ENCODE results near the gene CPE.
A peak's percentile ranks its signal among the peaks of the same experiment; 100 is the strongest.

The CPE gene

DNA sequence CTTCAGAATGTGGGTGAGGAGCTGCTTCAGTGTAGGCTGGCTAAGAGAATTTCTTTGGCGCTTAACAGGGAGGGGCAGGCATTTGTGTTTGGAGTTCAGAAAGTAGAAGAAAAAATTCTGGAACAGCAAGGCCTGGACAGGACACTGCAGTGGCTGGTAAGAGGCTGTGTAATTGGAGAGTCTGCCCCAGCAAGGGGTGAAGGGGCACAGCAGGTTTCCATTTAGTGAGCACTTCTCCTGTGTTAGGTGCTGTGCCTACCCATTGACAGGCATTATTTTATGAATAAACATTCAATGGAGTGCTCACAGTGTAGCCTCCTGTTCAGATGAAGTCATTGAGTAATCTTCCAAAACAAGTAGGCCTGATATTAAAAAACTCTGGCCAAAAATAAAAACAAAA is 10.7 kb upstream of the CPE start:
- H3K27me3 ChIP-seq (ENCODE audit: low read depth, low read length): no peaks in the 10 kb centered on the region

DNA sequence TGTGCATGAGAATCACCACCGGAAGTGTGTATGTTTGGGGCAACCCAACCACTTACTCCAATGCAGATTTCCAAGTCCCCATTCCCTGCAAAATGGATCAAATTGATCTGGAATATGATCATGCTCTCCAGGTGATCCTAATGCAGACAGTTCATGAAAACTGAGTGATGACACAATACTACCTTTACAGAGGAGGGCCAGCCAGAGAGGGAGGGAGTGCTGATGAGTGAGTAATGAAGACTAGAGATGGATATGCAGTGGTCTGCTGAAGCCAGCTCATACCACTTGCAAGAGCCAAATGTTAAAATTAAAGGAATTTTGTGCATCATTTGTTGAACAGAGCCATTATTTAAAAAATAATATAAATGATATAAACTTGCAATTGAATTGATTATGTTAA is 10.2 kb upstream of the CPE start:
- Histone ChIP-seq H3K27me3 (ENCODE audit: low read depth, low read length) (no peaks in the 10 kb centered on the region), H3K4me1 (ENCODE audit: control insufficient read depth in 1 of 2, insufficient read depth in 2 of 2, low read length in 2 of 2) (no peaks in the 10 kb centered on the region), H3K36me3 (ENCODE audit: control insufficient read depth in 1 of 2, insufficient read depth in 2 of 2, low read length in 2 of 2) (no peaks in the 10 kb centered on the region), H3K27ac (ENCODE audit: low read length) (no peak overlapping the region), H3K4me3 (ENCODE audit: low read depth in 1 of 2, low read length in 2 of 2) (no peak overlapping the region), H3K9me3 (ENCODE audit: control insufficient read depth in 1 of 2, low read length in 2 of 2) (no peaks in the 10 kb centered on the region)

More for the DNA sequence above, 10.7 kb upstream of the CPE start:
- Histone ChIP-seq H3K9me3 (ENCODE audit: control insufficient read depth in 1 of 2, low read length in 2 of 2) (no peaks in the 10 kb centered on the region), H3K4me1 (ENCODE audit: control insufficient read depth in 1 of 2, insufficient read depth in 2 of 2, low read length in 2 of 2) (no peaks in the 10 kb centered on the region), H3K4me3 (ENCODE audit: low read depth in 1 of 2, low read length in 2 of 2) (no peak overlapping the region), H3K27ac (ENCODE audit: low read length) (no peak overlapping the region), H3K36me3 (ENCODE audit: control insufficient read depth in 1 of 2, insufficient read depth in 2 of 2, low read length in 2 of 2) (no peaks in the 10 kb centered on the region)

DNA sequence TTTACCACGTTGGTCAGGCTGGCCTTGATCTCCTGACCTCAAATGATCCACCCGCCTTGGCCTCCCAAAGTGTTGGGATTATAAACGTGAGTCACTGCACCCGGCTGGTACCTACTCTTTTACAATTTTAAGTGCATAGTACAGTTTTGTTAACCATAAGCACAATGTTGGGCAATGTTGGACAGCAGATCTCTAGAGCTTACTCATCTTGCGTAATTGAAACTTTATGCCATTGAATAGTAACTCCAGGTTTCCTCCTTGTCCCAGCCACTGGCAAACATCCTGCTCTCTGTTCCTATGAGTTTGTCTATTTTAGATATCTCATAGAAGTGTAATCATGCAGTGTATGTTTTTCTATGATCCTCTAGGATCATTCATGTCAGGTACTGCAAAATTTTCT is 9.3 kb upstream of the CPE start:
- Histone ChIP-seq H3K4me1 (ENCODE audit: control insufficient read depth in 1 of 2, insufficient read depth in 2 of 2, low read length in 2 of 2) (no peaks in the 10 kb centered on the region), H3K27ac (ENCODE audit: low read length) (no peak overlapping the region), H3K27me3 (ENCODE audit: low read depth, low read length) (no peaks in the 10 kb centered on the region), H3K9me3 (ENCODE audit: control insufficient read depth in 1 of 2, low read length in 2 of 2) (no peaks in the 10 kb centered on the region), H3K36me3 (ENCODE audit: control insufficient read depth in 1 of 2, insufficient read depth in 2 of 2, low read length in 2 of 2) (no peaks in the 10 kb centered on the region), H3K4me3 (ENCODE audit: low read depth in 1 of 2, low read length in 2 of 2) (no peak overlapping the region)

DNA sequence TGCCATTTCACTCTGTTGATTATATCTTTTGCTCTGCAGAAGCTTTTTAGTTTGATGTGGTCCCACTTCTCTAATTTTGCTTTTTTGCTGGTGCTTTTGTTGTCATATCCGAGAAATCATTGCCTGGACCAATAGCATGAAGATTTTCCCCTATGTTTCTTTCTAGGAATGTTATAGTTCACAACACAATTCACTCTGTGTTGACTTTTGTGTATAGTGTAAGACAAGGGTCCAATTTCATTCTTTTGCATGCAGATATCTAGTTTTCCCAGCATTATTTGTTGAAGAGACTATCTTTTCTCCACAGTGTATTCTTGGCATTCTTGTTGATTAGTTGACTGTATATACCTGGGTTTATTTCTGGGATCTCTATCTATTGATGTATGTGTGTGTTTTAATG is 8.3 kb upstream of the CPE start:
- Histone ChIP-seq H3K4me3 (ENCODE audit: low read depth in 1 of 2, low read length in 2 of 2) (no peak overlapping the region), H3K27ac (ENCODE audit: low read length) (no peak overlapping the region), H3K27me3 (ENCODE audit: low read depth, low read length) (no peaks in the 10 kb centered on the region), H3K36me3 (ENCODE audit: control insufficient read depth in 1 of 2, insufficient read depth in 2 of 2, low read length in 2 of 2) (no peaks in the 10 kb centered on the region), H3K9me3 (ENCODE audit: control insufficient read depth in 1 of 2, low read length in 2 of 2) (no peaks in the 10 kb centered on the region), H3K4me1 (ENCODE audit: control insufficient read depth in 1 of 2, insufficient read depth in 2 of 2, low read length in 2 of 2) (no peaks in the 10 kb centered on the region)

DNA sequence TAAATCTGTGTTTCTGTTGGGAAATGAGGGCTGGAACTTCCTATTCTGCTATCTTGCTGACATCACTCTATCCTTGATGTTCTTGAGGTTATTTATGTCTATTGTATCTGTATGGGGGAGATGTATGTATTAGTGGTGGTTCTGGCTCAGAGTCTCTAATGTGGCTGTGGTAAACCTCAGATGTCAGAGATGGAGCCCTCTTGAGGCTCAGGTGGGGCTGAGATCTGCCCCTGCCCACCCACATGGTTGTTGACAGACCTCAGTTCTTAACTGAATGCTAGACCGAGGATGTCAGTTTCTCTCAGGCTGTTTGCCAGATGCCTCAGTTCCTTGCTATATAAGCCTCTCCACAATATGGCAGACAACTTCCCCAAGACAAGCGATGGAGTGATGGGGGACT is 3.3 kb upstream of the CPE start:
- H3K4me1 ChIP-seq (ENCODE audit: control insufficient read depth in 1 of 2, insufficient read depth in 2 of 2, low read length in 2 of 2): no peaks in the 10 kb centered on the region
- no peaks in the 10 kb centered on the region for H3K36me3 ChIP-seq (ENCODE audit: control insufficient read depth in 1 of 2, insufficient read depth in 2 of 2, low read length in 2 of 2)
- H3K27ac ChIP-seq (ENCODE audit: low read length): no peak overlapping the region
- H3K9me3 ChIP-seq (ENCODE audit: control insufficient read depth in 1 of 2, low read length in 2 of 2): no peaks in the 10 kb centered on the region
- no peak overlapping the region for H3K4me3 ChIP-seq (ENCODE audit: low read depth in 1 of 2, low read length in 2 of 2)
- H3K27me3 ChIP-seq (ENCODE audit: low read depth, low read length): peaks cover 6% of the 10 kb centered on the region

DNA sequence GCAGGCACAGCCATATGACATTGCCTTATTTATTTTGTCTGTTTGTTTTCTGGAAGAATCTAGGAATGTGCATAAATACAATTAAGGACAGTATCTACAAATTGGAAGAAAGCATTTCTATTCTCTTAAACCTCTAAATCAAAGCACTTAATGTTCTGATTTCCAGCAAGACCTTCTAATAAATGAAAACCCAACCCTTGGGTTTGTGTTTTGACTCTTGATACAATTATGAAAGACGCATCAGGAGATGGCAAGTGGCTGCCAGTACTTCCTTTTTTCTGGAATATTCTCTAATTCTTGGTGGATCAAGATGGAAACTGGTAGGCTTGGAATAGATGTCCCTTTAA is 437 bp upstream of the CPE start:
- H3K27ac ChIP-seq (ENCODE audit: low read length): peak overlapping the region; percentile 22
- no peaks in the 10 kb centered on the region for H3K9me3 ChIP-seq (ENCODE audit: control insufficient read depth in 1 of 2, low read length in 2 of 2)
- peak overlapping the region; percentile 62 to 70 for H3K4me3 ChIP-seq (ENCODE audit: low read depth in 1 of 2, low read length in 2 of 2)
- peaks cover 6% of the 10 kb centered on the region for H3K27me3 ChIP-seq (ENCODE audit: low read depth, low read length)
- H3K4me1 ChIP-seq (ENCODE audit: control insufficient read depth in 1 of 2, insufficient read depth in 2 of 2, low read length in 2 of 2): no peaks in the 10 kb centered on the region
- H3K36me3 ChIP-seq (ENCODE audit: control insufficient read depth in 1 of 2, insufficient read depth in 2 of 2, low read length in 2 of 2): no peaks in the 10 kb centered on the region

DNA sequence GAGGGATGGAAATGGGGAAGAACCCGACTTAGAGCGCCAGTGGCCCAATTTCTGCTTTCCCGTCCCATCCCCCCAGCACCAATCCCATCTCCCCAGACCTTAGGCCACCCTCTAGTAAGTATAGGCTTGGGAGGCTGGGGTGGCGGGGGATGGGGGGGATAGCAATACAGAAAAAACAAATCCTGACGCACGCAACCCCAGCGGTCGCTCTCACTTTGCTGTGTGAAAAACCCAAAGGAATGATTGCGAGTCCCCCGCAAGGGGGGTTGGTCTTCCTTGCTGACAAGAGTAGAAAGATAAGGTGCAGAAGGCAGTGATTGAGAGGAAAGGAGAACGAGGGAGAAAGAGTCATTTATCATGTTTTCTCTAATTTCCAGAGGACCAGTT is 863 bp downstream of the CPE start:
- Histone ChIP-seq H3K27ac (ENCODE audit: low read length) (no peak overlapping the region), H3K4me1 (ENCODE audit: control insufficient read depth in 1 of 2, insufficient read depth in 2 of 2, low read length in 2 of 2) (no peaks in the 10 kb centered on the region), H3K36me3 (ENCODE audit: control insufficient read depth in 1 of 2, insufficient read depth in 2 of 2, low read length in 2 of 2) (no peaks in the 10 kb centered on the region), H3K4me3 (ENCODE audit: low read depth in 1 of 2, low read length in 2 of 2) (peak overlapping the region; percentile 1 to 70), H3K9me3 (ENCODE audit: control insufficient read depth in 1 of 2, low read length in 2 of 2) (no peaks in the 10 kb centered on the region), H3K27me3 (ENCODE audit: low read depth, low read length) (peaks cover 6% of the 10 kb centered on the region)

DNA sequence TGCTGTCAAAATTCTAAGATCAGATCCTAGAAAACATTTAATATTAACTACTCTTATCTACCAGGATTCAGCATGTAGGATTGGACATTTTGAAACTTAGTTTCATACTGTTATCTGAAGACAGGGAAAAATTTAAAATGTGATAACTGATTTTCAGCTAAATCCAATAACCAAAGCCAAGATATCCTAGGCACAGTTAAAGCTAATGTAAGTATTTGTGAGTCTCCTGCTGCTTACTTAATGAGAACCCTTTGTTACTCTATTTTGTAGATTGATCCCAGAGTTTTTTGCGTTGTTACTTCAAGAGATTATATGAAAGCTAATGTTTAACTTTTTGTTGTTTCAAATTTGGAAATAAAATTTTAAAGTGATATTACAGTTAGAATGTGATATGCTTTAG is 2.0 kb downstream of the CPE start:
- H3K4me3 ChIP-seq (ENCODE audit: low read depth in 1 of 2, low read length in 2 of 2): no peak overlapping the region
- no peaks in the 10 kb centered on the region for H3K4me1 ChIP-seq (ENCODE audit: control insufficient read depth in 1 of 2, insufficient read depth in 2 of 2, low read length in 2 of 2)
- no peaks in the 10 kb centered on the region for H3K36me3 ChIP-seq (ENCODE audit: control insufficient read depth in 1 of 2, insufficient read depth in 2 of 2, low read length in 2 of 2)
- peaks cover 6% of the 10 kb centered on the region for H3K27me3 ChIP-seq (ENCODE audit: low read depth, low read length)
- H3K9me3 ChIP-seq (ENCODE audit: control insufficient read depth in 1 of 2, low read length in 2 of 2): no peaks in the 10 kb centered on the region
- H3K27ac ChIP-seq (ENCODE audit: low read length): no peak overlapping the region

DNA sequence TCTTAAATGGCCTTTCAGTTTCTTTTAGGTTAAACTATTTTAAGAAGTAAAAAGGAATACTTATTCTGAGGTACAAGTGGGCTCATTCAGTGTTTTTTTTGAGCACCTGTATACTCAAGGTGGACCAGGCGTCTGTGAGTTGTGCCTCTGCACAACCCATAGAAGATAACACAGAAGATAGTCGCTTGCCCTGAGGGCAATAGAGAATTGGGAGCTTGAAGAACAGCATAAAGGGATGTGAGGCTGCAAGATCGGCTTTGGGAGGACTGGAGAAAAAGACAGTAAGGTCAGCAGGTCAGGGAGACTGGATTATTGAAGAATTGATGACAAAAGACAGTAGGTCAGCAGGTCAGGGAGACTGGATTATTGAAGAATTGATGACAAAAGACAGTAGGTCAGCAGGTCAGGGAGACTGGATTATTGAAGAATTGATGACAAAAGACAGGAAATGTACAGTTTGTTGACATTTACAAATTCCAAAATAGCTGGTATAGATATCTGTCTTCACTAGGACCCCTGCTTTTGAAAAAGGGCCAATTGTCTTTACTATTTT is 3.1 kb downstream of the CPE start:
- Histone ChIP-seq H3K27ac (ENCODE audit: low read length) (no peak overlapping the region), H3K4me3 (ENCODE audit: low read depth in 1 of 2, low read length in 2 of 2) (no peak overlapping the region), H3K4me1 (ENCODE audit: control insufficient read depth in 1 of 2, insufficient read depth in 2 of 2, low read length in 2 of 2) (no peaks in the 10 kb centered on the region), H3K27me3 (ENCODE audit: low read depth, low read length) (peaks cover 6% of the 10 kb centered on the region), H3K9me3 (ENCODE audit: control insufficient read depth in 1 of 2, low read length in 2 of 2) (no peaks in the 10 kb centered on the region), H3K36me3 (ENCODE audit: control insufficient read depth in 1 of 2, insufficient read depth in 2 of 2, low read length in 2 of 2) (no peaks in the 10 kb centered on the region)

DNA sequence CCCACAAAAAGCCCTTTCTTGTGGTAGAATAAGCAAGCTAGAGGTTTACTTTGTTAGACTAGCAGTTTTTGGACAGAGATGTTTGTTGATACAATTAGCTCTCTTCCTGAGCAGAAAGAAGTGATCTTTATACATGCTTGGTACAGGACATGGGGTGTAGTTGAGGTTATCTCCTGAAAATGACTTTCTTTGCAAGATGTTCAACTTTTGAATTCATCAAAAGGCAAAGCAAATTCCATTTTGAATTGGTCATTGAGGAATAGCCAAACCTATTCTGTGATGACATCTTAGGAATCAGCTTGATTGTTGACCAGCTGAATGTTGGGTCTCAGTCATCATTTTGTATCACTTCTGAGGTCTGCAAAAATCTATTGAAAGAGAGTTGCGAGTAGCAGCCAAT is 3.8 kb downstream of the CPE start:
- H3K27ac ChIP-seq (ENCODE audit: low read length): no peak overlapping the region
- H3K4me3 ChIP-seq (ENCODE audit: low read depth in 1 of 2, low read length in 2 of 2): no peak overlapping the region
- H3K27me3 ChIP-seq (ENCODE audit: low read depth, low read length): peaks cover 6% of the 10 kb centered on the region
- H3K9me3 ChIP-seq (ENCODE audit: control insufficient read depth in 1 of 2, low read length in 2 of 2): no peaks in the 10 kb centered on the region
- no peaks in the 10 kb centered on the region for H3K36me3 ChIP-seq (ENCODE audit: control insufficient read depth in 1 of 2, insufficient read depth in 2 of 2, low read length in 2 of 2)
- no peaks in the 10 kb centered on the region for H3K4me1 ChIP-seq (ENCODE audit: control insufficient read depth in 1 of 2, insufficient read depth in 2 of 2, low read length in 2 of 2)

DNA sequence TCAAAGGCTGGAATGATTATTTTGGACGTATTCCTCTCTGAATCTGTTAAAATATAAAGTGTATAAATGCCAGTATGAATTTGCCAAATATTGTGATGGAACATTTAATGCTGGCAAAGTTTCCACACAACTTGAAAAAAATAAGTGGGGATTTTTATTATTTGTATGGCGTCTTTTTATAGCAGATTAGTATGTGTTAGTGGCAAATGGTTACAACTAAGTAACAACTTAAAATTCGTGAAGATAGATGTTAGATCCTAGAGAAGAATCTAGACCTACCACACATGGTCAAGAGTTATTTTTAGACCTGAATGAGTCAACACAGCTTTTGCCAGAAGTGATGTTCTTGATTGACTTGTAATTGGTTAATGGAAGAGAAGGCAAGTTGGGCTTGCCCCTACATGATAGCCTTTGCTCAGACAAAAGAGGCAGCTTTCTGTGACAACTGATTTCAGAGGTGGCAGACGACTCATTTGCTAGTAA is 4.8 kb downstream of the CPE start:
- no peaks in the 10 kb centered on the region for H3K36me3 ChIP-seq (ENCODE audit: control insufficient read depth in 1 of 2, insufficient read depth in 2 of 2, low read length in 2 of 2)
- no peak overlapping the region for H3K27ac ChIP-seq (ENCODE audit: low read length)
- H3K4me1 ChIP-seq (ENCODE audit: control insufficient read depth in 1 of 2, insufficient read depth in 2 of 2, low read length in 2 of 2): no peaks in the 10 kb centered on the region
- no peak overlapping the region for H3K4me3 ChIP-seq (ENCODE audit: low read depth in 1 of 2, low read length in 2 of 2)
- peaks cover under 1% of the 10 kb centered on the region for H3K27me3 ChIP-seq (ENCODE audit: low read depth, low read length)
- H3K9me3 ChIP-seq (ENCODE audit: control insufficient read depth in 1 of 2, low read length in 2 of 2): no peaks in the 10 kb centered on the region

DNA sequence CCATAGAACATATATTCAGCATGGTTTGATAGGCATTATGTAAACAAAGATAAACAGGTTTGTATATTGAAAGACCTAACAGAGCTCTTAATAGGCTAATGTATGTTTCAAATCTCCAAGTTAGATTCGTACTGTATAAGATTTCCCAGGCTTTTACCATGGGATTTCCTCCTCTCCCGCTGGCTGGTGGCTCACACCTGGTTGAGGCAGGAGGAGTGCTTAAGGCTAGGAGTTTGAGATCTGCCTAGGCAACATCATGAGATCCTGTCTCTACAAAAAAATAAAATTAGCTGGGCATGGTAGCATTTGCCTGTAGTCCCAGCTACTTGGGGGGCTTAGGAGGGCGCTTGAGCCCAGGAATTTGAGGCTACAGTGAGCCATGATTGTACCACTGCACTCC is 5.4 kb downstream of the CPE start:
- H3K4me3 ChIP-seq (ENCODE audit: low read depth in 1 of 2, low read length in 2 of 2): no peak overlapping the region
- no peaks in the 10 kb centered on the region for H3K9me3 ChIP-seq (ENCODE audit: control insufficient read depth in 1 of 2, low read length in 2 of 2)
- H3K4me1 ChIP-seq (ENCODE audit: control insufficient read depth in 1 of 2, insufficient read depth in 2 of 2, low read length in 2 of 2): no peaks in the 10 kb centered on the region
- H3K36me3 ChIP-seq (ENCODE audit: control insufficient read depth in 1 of 2, insufficient read depth in 2 of 2, low read length in 2 of 2): no peaks in the 10 kb centered on the region
- no peaks in the 10 kb centered on the region for H3K27me3 ChIP-seq (ENCODE audit: low read depth, low read length)
- no peak overlapping the region for H3K27ac ChIP-seq (ENCODE audit: low read length)
